ENCODE results near the gene HSP90AB1.

The HSP90AB1 gene

GRCh38 chr6:44235891-44236516 is 10.9 kb upstream of the HSP90AB1 start:
- DNase-seq (ENCODE audit: low spot score): no peak

DNA sequence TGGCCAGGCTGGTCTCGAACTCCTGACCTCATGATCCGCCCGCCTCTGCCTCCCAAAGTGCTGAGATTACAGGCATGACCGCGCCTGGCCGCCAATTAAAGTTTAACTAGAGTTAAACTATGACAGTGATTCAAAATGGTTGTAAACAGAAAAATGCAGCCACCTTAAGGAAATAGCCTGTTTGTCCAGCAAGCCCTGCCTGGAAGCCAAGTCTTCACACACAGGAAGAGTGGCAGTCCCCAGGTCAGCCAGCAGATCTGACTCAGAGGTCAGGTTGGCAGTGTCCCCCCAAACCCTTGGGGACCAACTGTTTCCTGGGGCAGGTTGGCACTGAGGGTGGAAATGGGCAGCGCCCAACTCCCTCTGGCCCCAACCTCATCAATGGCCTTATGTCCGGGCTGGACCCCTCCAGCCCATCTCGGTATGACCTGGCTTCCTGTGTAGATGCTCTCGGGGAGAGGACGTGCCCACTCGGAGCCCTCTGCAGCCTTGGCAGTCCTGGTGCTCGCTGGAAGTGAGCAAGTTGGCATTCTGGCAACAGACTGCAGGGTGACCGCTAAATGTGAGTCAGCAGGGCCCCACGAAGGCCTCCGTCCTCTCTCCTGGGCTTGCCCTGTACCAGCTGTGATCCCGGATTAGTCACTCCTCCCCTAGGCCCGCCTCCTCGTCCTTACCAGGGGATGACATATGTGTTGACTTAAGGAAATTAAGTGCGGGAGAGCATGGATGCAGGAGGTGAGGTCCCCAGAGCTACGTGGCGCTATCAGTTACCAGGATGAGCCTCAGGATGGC is 9.7 kb upstream of the HSP90AB1 start:
- no peak for DNase-seq (ENCODE audit: low spot score)

DNA sequence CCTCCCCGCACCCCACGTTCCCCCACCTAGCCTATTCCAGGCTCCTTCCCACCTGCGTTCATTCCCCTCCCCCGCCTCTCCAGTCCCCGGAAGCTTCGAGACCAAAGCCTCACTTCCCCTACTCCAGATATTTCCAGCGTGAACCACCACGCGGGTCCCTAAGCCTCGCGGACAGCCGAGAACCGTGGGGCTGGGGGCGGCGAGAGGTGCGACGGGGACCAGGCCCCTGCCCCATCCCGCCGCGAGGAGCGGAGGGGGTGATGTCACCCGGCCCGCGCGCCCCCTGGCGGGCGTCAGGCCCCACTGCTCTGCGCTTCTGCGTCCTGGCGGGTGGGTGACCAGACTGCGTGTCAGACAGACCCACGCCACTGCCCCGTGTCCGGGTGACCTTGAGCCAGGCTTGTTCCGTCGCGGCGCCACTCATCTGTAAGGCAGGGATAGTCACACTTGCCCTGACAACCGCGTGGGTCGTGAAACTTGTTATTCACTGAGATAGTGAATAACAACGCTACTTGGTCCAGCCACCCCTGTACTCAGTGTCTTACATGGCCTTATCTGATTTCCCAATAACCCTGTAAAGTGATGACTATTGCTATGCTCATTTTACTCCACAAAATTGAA is 9.0 kb upstream of the HSP90AB1 start:
- peak; percentile 89 for DNase-seq (ENCODE audit: low spot score)

GRCh38 chr6:44238687-44239350 is 8.1 kb upstream of the HSP90AB1 start:
- no peak for DNase-seq (ENCODE audit: low spot score)

- DNase-seq (ENCODE audit: low spot score): no peak
These were observed 3.6 kb upstream of the HSP90AB1 start for GRCh38 chr6:44243345-44243744.

DNA sequence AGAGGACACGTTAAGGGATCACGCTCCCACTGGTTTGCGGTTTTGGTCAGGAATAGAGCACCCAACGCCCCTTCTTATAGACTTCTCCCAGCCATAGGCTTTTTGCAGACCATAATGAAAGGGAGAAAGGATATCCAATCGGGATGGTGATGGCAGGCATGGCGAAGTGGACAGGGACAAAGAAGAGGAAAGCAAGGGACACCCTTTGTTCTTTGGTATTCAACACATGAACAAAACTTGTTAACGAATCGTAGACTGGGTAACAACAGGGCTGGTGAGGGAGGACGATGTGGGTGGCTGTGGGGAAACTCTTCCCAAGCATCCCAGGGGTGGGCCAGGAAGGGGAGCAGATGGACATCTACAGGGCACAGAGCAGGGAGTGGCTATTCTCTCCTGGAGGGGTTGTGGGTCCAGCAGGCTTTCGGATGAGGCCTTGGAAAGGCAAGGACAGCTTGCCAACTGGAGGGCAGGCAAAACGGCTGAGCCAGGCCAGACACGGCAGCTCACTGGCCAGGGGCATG is 1.4 kb upstream of the HSP90AB1 start:
- DNase-seq (ENCODE audit: low spot score): no peak

GRCh38 chr6:44245912-44246662 is 814 bp upstream of the HSP90AB1 start:
- DNase-seq (ENCODE audit: low spot score): peak; percentile 93

- DNase-seq (ENCODE audit: low spot score): peak; percentile 80
These were observed 719 bp downstream of the HSP90AB1 start for GRCh38 chr6:44247338-44248302.

DNA sequence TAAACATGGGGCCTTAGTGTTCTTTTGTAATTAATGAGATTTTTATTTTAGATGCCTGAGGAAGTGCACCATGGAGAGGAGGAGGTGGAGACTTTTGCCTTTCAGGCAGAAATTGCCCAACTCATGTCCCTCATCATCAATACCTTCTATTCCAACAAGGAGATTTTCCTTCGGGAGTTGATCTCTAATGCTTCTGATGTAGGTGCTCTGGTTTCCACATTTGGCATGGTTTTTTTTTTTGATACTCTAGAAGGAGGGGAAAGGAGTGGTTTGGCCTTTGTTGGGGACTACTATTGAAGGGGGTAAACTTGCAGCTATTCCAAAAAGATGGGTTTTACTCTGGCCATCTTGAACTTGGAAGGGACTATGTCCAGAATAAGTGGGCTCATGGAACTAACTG is 1.7 kb downstream of the HSP90AB1 start:
- no peak for DNase-seq (ENCODE audit: low spot score)

DNA sequence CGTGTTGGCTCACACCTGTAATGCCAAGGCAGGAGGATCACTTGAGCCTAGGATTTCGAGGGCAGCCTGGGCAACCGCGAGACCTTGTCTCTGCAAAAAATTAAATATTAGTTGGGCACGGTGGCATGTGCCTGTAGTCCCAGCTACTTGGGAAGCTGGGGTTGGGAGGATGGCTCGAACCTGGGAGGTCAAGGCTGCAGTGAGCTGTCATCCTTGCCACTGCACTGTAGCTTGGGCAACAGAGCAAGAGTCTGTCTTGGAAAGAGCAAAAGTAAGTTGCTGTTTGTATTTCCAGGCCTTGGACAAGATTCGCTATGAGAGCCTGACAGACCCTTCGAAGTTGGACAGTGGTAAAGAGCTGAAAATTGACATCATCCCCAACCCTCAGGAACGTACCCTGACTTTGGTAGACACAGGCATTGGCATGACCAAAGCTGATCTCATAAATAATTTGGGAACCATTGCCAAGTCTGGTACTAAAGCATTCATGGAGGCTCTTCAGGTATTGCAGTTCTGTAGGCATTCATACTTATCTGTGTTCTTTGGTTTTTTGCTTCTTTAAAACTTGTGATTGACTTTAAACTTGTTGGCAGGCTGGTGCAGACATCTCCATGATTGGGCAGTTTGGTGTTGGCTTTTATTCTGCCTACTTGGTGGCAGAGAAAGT is 2.3 kb downstream of the HSP90AB1 start:
- DNase-seq (ENCODE audit: low spot score): no peak

GRCh38 chr6:44250067-44250717 is 3.3 kb downstream of the HSP90AB1 start:
- DNase-seq (ENCODE audit: low spot score): no peak

- DNase-seq (ENCODE audit: low spot score): no peak
These were observed 3.8 kb downstream of the HSP90AB1 start for GRCh38 chr6:44250718-44251123.

- no peak for DNase-seq (ENCODE audit: low spot score)
These were observed 4.9 kb downstream of the HSP90AB1 start for GRCh38 chr6:44251576-44252524.

GRCh38 chr6:44253307-44254101 is 6.6 kb downstream of the HSP90AB1 start:
- DNase-seq (ENCODE audit: low spot score): no peak

- no peak for DNase-seq (ENCODE audit: low spot score)
These were observed 7.5 kb downstream of the HSP90AB1 start for GRCh38 chr6:44254191-44255104.

DNA sequence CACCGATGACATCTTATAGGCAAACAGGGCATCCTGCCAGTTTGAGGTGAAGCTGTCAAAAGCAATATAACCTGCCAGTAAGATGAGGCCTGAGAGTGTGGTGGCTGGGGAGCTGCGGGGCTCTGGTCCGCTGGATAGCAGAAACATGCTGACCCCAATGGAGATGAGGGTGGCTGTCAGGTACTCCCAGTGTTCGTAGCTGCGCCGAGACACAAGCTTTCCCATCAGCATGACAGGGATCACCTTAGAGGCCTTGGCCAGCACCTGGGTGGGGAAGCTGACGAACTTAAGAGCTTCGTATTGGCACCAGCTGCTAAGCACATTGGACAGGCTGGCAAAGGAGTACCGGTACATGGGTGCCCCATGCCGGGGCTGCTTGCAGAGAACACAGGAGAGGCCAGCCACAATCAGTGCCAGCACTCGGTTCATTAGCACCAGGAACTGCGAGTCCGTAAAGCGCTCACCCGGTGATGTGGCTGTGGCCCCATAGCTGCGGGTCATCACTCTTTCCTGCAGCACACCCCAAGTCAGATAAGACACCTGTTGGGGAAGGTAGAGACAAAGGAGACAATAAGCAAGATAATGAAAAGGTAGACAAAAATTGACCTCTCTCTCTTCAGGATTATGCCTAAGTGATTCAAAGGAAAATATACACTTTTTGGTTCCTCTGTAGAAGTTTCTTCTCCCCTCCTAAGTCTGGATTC is 8.4 kb downstream of the HSP90AB1 start:
- no peak for DNase-seq (ENCODE audit: low spot score)
